Measurements from ENCODE around the gene PCSK4. TPM values are rescaled to one million over a fixed set of nuclear protein-coding genes. Genes with fewer than 3 reads are reported as not detected.
A peak's percentile ranks its signal among the peaks of the same experiment; 100 is the strongest.

The PCSK4 gene
- total RNA-seq, 1 donor: 1.4 TPM

GRCh38 chr19:1456121-1456900, 33.8 kb downstream of the PCSK4 start:
- Histone ChIP-seq H3K36me3 (ENCODE audit: insufficient read depth, low read length) (no peaks in the 10 kb centered on the region), H2AFZ (ENCODE audit: low read length) (no peak overlapping the region), H3K9me3 (ENCODE audit: low read depth, low read length) (no peaks in the 10 kb centered on the region)

GRCh38 chr19:1455336-1456120, 34.6 kb downstream of the PCSK4 start:
- peaks cover 63% of the 10 kb centered on the region for H3K27me3 ChIP-seq (ENCODE audit: insufficient read depth, low read length)
- H2AFZ ChIP-seq (ENCODE audit: low read length): no peak overlapping the region
- H3K36me3 ChIP-seq (ENCODE audit: insufficient read depth, low read length): no peaks in the 10 kb centered on the region
- H3K79me2 ChIP-seq (ENCODE audit: insufficient read depth, low read length): no peaks in the 10 kb centered on the region
- no peaks in the 10 kb centered on the region for H3K4me1 ChIP-seq (ENCODE audit: insufficient read depth, low read length)
- TF ChIP-seq, protein P1, sequence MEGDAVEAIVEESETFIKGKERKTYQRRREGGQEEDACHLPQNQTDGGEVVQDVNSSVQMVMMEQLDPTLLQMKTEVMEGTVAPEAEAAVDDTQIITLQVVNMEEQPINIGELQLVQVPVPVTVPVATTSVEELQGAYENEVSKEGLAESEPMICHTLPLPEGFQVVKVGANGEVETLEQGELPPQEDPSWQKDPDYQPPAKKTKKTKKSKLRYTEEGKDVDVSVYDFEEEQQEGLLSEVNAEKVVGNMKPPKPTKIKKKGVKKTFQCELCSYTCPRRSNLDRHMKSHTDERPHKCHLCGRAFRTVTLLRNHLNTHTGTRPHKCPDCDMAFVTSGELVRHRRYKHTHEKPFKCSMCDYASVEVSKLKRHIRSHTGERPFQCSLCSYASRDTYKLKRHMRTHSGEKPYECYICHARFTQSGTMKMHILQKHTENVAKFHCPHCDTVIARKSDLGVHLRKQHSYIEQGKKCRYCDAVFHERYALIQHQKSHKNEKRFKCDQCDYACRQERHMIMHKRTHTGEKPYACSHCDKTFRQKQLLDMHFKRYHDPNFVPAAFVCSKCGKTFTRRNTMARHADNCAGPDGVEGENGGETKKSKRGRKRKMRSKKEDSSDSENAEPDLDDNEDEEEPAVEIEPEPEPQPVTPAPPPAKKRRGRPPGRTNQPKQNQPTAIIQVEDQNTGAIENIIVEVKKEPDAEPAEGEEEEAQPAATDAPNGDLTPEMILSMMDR (IDR thresholded peaks at IDR 0.05; ENCODE audit: extremely low read depth, low read depth, low read length): no peak
- no peak overlapping the region for H3K27ac ChIP-seq (ENCODE audit: low read depth, low read length)
- H3K9me3 ChIP-seq (ENCODE audit: low read depth, low read length): no peaks in the 10 kb centered on the region
- H4K20me1 ChIP-seq (ENCODE audit: insufficient read depth, low read length): peaks cover 25% of the 10 kb centered on the region
- peak; percentile 98 for DNase-seq (ENCODE audit: insufficient read length, low spot score, missing footprints)
- H3K4me3 ChIP-seq (ENCODE audit: insufficient read depth, low read length): no peak overlapping the region
- H3K4me2 ChIP-seq (ENCODE audit: insufficient read depth, low read length): no peak overlapping the region

More at GRCh38 chr19:1456121-1456900, 33.8 kb downstream of the PCSK4 start:
- H3K4me1 ChIP-seq (ENCODE audit: insufficient read depth, low read length): no peaks in the 10 kb centered on the region
- H3K4me3 ChIP-seq (ENCODE audit: insufficient read depth, low read length): no peak overlapping the region
- no peak overlapping the region for H3K27ac ChIP-seq (ENCODE audit: low read depth, low read length)
- TF ChIP-seq, protein P1 (IDR thresholded peaks at IDR 0.05; ENCODE audit: extremely low read depth, low read depth, low read length): no peak
- no peaks in the 10 kb centered on the region for H3K79me2 ChIP-seq (ENCODE audit: insufficient read depth, low read length)
- H3K4me2 ChIP-seq (ENCODE audit: insufficient read depth, low read length): no peak overlapping the region
- H3K27me3 ChIP-seq (ENCODE audit: insufficient read depth, low read length): peaks cover 55% of the 10 kb centered on the region
- peaks cover 21% of the 10 kb centered on the region for H4K20me1 ChIP-seq (ENCODE audit: insufficient read depth, low read length)
- no peak for DNase-seq (ENCODE audit: insufficient read length, low spot score, missing footprints)

DNA sequence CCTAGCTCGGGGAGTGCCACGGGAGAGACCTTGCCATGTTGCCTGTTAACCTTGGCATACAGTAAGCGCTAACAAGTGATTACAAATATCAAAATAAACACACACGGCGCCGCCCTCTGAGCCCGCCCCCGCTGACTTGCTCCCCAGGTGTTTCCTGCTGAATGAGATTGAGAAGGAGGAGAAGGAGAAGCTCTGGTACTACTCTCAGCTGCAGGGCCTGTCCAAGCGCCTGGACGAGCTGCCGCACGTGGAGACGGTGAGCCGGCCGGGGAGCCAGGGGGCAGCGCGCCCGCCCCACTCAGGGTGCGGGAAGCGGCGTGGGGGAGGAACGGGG, 35.2 kb downstream of the PCSK4 start:
- no peaks in the 10 kb centered on the region for H3K4me1 ChIP-seq (ENCODE audit: insufficient read depth, low read length)
- H3K27ac ChIP-seq (ENCODE audit: low read depth, low read length): no peak overlapping the region
- TF ChIP-seq, protein P1 (IDR thresholded peaks at IDR 0.05; ENCODE audit: extremely low read depth, low read depth, low read length): no peak
- H3K4me3 ChIP-seq (ENCODE audit: insufficient read depth, low read length): no peak overlapping the region
- H3K4me2 ChIP-seq (ENCODE audit: insufficient read depth, low read length): no peak overlapping the region
- peaks cover 29% of the 10 kb centered on the region for H4K20me1 ChIP-seq (ENCODE audit: insufficient read depth, low read length)
- peaks cover 69% of the 10 kb centered on the region for H3K27me3 ChIP-seq (ENCODE audit: insufficient read depth, low read length)
- no peaks in the 10 kb centered on the region for H3K9me3 ChIP-seq (ENCODE audit: low read depth, low read length)
- no peak for DNase-seq (ENCODE audit: insufficient read length, low spot score, missing footprints)
- no peak overlapping the region for H2AFZ ChIP-seq (ENCODE audit: low read length)
- H3K79me2 ChIP-seq (ENCODE audit: insufficient read depth, low read length): no peaks in the 10 kb centered on the region
- no peaks in the 10 kb centered on the region for H3K36me3 ChIP-seq (ENCODE audit: insufficient read depth, low read length)
